ENCODE data around the gene RAC3. TPM values are rescaled to one million over a fixed set of nuclear protein-coding genes. Genes with fewer than 3 reads are reported as not detected.

The RAC3 gene
- polyA plus RNA-seq, 3 donors: 8.2 to 9.3 (median 8.2) TPM

Other genes starting within 250 kb of the RAC3 start
- gene GCGR, start 227.5 kb upstream of the RAC3 start, polyA plus RNA-seq (ENCODE audit: insufficient read length in 3 of 3): 1 to 10 TPM; 5.7 to 8.3 (median 7.6) TPM
- gene MCRIP1, start 198.4 kb upstream of the RAC3 start, polyA plus RNA-seq (ENCODE audit: insufficient read length in 3 of 3): 10 to 100 TPM; 60.4 to 76.8 (median 65.9) TPM
- under 1 TPM in 2 of 3 donors, not detected in 1; 0.17 to 0.26 TPM for gene PPP1R27, start 196.6 kb upstream of the RAC3 start, polyA plus RNA-seq (ENCODE audit: insufficient read length in 3 of 3)
- 100 to 1,000 TPM; 445 to 458 (median 450) TPM for gene P4HB, start 171.1 kb upstream of the RAC3 start, polyA plus RNA-seq (ENCODE audit: insufficient read length in 3 of 3)
- 100 to 1,000 TPM; 132 to 153 (median 145) TPM for gene ARHGDIA, start 160.3 kb upstream of the RAC3 start, polyA plus RNA-seq (ENCODE audit: insufficient read length in 3 of 3)
- gene ALYREF, start 140.1 kb upstream of the RAC3 start, polyA plus RNA-seq (ENCODE audit: insufficient read length in 3 of 3): 10 to 100 TPM; 67.4 to 69.3 (median 68.9) TPM
- 10 to 100 TPM; 58.0 to 86.9 (median 77.8) TPM for gene ANAPC11, start 140.0 kb upstream of the RAC3 start, polyA plus RNA-seq (ENCODE audit: insufficient read length in 3 of 3)
- 1 to 10 TPM in 2 of 3 donors, under 1 TPM in 1; 0.96 to 1.4 (median 1.1) TPM for gene NPB, start 129.4 kb upstream of the RAC3 start, polyA plus RNA-seq (ENCODE audit: insufficient read length in 3 of 3)
- 10 to 100 TPM; 45.8 to 49.9 (median 47.7) TPM for gene PCYT2, start 120.3 kb upstream of the RAC3 start, polyA plus RNA-seq (ENCODE audit: insufficient read length in 3 of 3)
- 10 to 100 TPM in 1 of 3 donors, 1 to 10 TPM in 2; 8.6 to 10.3 (median 10.0) TPM for gene SIRT7, start 113.5 kb upstream of the RAC3 start, polyA plus RNA-seq (ENCODE audit: insufficient read length in 3 of 3)
- gene MAFG, start 103.9 kb upstream of the RAC3 start, polyA plus RNA-seq (ENCODE audit: insufficient read length in 3 of 3): 10 to 100 TPM; 10.4 to 12.3 (median 11.9) TPM
- gene PYCR1, start 94.4 kb upstream of the RAC3 start, polyA plus RNA-seq (ENCODE audit: insufficient read length in 3 of 3): 10 to 100 TPM; 21.5 to 24.1 (median 23.1) TPM
- under 1 TPM in 2 of 3 donors, not detected in 1; 0.07 to 0.08 TPM for gene MYADML2, start 84.4 kb upstream of the RAC3 start, polyA plus RNA-seq (ENCODE audit: insufficient read length in 3 of 3)
- gene NOTUM, start 70.5 kb upstream of the RAC3 start, polyA plus RNA-seq (ENCODE audit: insufficient read length in 3 of 3): 1 to 10 TPM; 1.3 to 2.1 (median 2.0) TPM
- 10 to 100 TPM; 19.1 to 23.3 (median 19.8) TPM for gene ASPSCR1, start 54.0 kb upstream of the RAC3 start, polyA plus RNA-seq (ENCODE audit: insufficient read length in 3 of 3)
- gene CENPX, start 8.8 kb upstream of the RAC3 start, polyA plus RNA-seq (ENCODE audit: insufficient read length in 3 of 3): 10 to 100 TPM; 36.0 to 39.1 (median 38.3) TPM
- gene LRRC45, start 8.4 kb upstream of the RAC3 start, polyA plus RNA-seq (ENCODE audit: insufficient read length in 3 of 3): 10 to 100 TPM; 11.0 to 12.9 (median 11.9) TPM
- 10 to 100 TPM; 79.3 to 90.0 (median 89.4) TPM for gene DCXR, start 6.0 kb downstream of the RAC3 start, polyA plus RNA-seq (ENCODE audit: insufficient read length in 3 of 3)
- 10 to 100 TPM; 34.4 to 35.7 (median 34.4) TPM for gene RFNG, start 20.1 kb downstream of the RAC3 start, polyA plus RNA-seq (ENCODE audit: insufficient read length in 3 of 3)
- gene GPS1, start 20.2 kb downstream of the RAC3 start, polyA plus RNA-seq (ENCODE audit: insufficient read length in 3 of 3): 100 to 1,000 TPM in 2 of 3 donors, 10 to 100 TPM in 1; 96.7 to 104 (median 103) TPM
- 10 to 100 TPM; 61.6 to 70.0 (median 67.7) TPM for gene DUS1L, start 34.1 kb downstream of the RAC3 start, polyA plus RNA-seq (ENCODE audit: insufficient read length in 3 of 3)
- gene FASN, start 66.6 kb downstream of the RAC3 start, polyA plus RNA-seq (ENCODE audit: insufficient read length in 3 of 3): 10 to 100 TPM; 26.6 to 34.2 (median 26.6) TPM
- 10 to 100 TPM; 31.9 to 35.2 (median 35.0) TPM for gene CCDC57, start 181.2 kb downstream of the RAC3 start, polyA plus RNA-seq (ENCODE audit: insufficient read length in 3 of 3)
- 1 to 10 TPM; 6.2 to 7.3 (median 6.3) TPM for gene SLC16A3, start 197.4 kb downstream of the RAC3 start, polyA plus RNA-seq (ENCODE audit: insufficient read length in 3 of 3)
- gene CSNK1D, start 242.0 kb downstream of the RAC3 start, polyA plus RNA-seq (ENCODE audit: insufficient read length in 3 of 3): 100 to 1,000 TPM; 108 to 115 (median 112) TPM

Data from right renal cortex interstitium (tissue), 3 donors.